ENCODE data around the gene PLOD2.

PLOD2 gene

DNA sequence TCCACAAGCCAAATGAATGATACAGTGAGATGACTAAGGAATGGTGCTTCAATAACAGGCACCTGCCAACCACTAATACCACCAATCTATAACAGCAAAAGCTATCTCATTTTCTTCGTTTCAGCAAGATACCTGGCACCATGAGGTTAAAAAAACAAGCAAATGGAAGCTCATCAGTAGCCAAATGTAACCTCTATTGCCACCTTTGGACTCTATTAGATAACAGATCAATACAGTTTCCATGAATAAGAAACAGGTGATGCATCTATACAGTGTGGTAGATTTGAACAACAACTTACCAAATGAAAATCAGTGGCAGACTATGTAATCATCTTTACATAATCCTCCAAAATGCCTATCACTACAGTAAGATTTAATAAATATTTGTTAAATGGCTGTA is 32.8 kb downstream of the PLOD2 start:
- Histone ChIP-seq H4K20me1 (ENCODE audit: control insufficient read depth, insufficient read depth, low read depth, low read length) (no peaks in the 10 kb centered on the region), H3K36me3 (ENCODE audit: control insufficient read depth, low read length) (no peaks in the 10 kb centered on the region), H3K4me2 (ENCODE audit: low read length) (no peak overlapping the region), H3K4me3 (ENCODE audit: low read length) (no peak overlapping the region), H3F3A (ENCODE audit: control insufficient read depth, insufficient read depth) (no peaks in the 10 kb centered on the region), H3K79me2 (ENCODE audit: control insufficient read depth, low read length) (no peaks in the 10 kb centered on the region), H3K27me3 (ENCODE audit: control insufficient read depth, low read length) (no peaks in the 10 kb centered on the region), H3K27ac (ENCODE audit: low read depth, low read length) (no peak overlapping the region), H3K4me1 (ENCODE audit: control insufficient read depth, low read length) (no peaks in the 10 kb centered on the region), H3K9me2 (replicated peaks; ENCODE audit: control insufficient read depth, low read length) (no peaks in the 10 kb centered on the region; the same call in 1 of the 2 replicates), H3K9me3 (ENCODE audit: control insufficient read depth, insufficient read depth, low read length) (no peaks in the 10 kb centered on the region)
- TF ChIP-seq, protein P1, sequence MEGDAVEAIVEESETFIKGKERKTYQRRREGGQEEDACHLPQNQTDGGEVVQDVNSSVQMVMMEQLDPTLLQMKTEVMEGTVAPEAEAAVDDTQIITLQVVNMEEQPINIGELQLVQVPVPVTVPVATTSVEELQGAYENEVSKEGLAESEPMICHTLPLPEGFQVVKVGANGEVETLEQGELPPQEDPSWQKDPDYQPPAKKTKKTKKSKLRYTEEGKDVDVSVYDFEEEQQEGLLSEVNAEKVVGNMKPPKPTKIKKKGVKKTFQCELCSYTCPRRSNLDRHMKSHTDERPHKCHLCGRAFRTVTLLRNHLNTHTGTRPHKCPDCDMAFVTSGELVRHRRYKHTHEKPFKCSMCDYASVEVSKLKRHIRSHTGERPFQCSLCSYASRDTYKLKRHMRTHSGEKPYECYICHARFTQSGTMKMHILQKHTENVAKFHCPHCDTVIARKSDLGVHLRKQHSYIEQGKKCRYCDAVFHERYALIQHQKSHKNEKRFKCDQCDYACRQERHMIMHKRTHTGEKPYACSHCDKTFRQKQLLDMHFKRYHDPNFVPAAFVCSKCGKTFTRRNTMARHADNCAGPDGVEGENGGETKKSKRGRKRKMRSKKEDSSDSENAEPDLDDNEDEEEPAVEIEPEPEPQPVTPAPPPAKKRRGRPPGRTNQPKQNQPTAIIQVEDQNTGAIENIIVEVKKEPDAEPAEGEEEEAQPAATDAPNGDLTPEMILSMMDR (IDR thresholded peaks at IDR 0.05; ENCODE audit: low read depth, low read length, poor library complexity, severe bottlenecking) = no peak
- TF ChIP-seq EZH2phosphoT487 (IDR thresholded peaks at IDR 0.05; ENCODE audit: borderline replicate concordance, low read length) = no peak

DNA sequence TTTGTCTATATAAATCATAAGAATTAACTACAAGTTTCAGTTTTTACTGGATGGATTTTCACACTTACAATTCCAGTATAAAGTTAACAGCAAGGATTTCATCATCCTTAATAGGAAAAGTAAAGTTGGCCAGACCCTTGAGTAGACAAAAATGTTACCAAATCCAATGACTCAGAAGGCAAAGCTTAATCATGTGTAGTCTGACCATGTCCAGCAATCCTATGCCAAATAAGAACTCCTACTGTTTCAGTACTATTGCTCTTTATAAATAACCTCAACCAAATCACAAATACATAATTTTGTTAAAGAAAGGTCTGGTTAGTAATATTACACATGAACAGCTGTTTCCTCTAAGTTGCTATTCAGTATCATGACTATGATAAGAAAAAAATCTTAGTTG is 35.0 kb downstream of the PLOD2 start:
- Histone ChIP-seq H3K9me3 (ENCODE audit: control insufficient read depth, insufficient read depth, low read length) (no peaks in the 10 kb centered on the region), H3K4me3 (ENCODE audit: low read length) (no peak overlapping the region), H3F3A (ENCODE audit: control insufficient read depth, insufficient read depth) (no peaks in the 10 kb centered on the region), H3K4me1 (ENCODE audit: control insufficient read depth, low read length) (no peaks in the 10 kb centered on the region), H3K27me3 (ENCODE audit: control insufficient read depth, low read length) (no peaks in the 10 kb centered on the region), H3K36me3 (ENCODE audit: control insufficient read depth, low read length) (no peaks in the 10 kb centered on the region), H3K27ac (ENCODE audit: low read depth, low read length) (no peak overlapping the region), H3K4me2 (ENCODE audit: low read length) (no peak overlapping the region), H3K79me2 (ENCODE audit: control insufficient read depth, low read length) (no peaks in the 10 kb centered on the region), H3K9me2 (replicated peaks; ENCODE audit: control insufficient read depth, low read length) (no peaks in the 10 kb centered on the region; the same call in 1 of the 2 replicates), H4K20me1 (ENCODE audit: control insufficient read depth, insufficient read depth, low read depth, low read length) (no peaks in the 10 kb centered on the region)
- TF ChIP-seq, protein P1 (IDR thresholded peaks at IDR 0.05; ENCODE audit: low read depth, low read length, poor library complexity, severe bottlenecking) = no peak

DNA sequence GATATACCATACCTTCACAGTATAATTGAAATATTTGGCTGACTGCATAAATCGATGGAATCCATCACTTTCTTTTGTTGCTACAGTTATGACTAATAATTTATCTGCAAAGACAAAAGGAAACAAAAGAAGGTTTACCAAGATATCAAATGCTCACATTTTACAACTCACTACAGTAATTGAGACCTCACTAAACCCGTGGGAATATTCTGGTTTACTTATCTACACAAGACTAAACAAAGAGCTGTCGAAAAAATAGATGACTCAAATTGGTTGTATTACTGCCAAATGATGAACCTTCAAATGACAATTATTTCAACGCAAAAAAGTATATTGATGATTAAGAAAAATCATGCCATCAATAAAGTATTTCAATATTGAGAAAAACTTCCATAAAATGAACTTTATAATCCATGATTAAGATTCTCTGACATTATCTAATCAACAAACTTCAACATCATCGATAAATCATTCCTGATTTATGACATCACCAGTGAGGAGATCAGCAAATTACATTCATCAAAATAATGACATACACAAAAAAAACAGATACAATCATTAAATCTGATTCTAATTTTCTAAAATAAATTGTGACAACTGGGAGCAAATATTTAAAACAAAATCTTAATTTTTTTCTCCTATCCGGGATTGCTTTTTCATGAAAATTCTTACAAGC is 36.7 kb downstream of the PLOD2 start:
- Histone ChIP-seq H4K20me1 (ENCODE audit: control insufficient read depth, insufficient read depth, low read depth, low read length) (no peaks in the 10 kb centered on the region), H3K36me3 (ENCODE audit: control insufficient read depth, low read length) (no peaks in the 10 kb centered on the region), H3K9me2 (replicated peaks; ENCODE audit: control insufficient read depth, low read length) (no peaks in the 10 kb centered on the region), H3F3A (ENCODE audit: control insufficient read depth, insufficient read depth) (no peaks in the 10 kb centered on the region), H3K27ac (ENCODE audit: low read depth, low read length) (no peak overlapping the region), H3K79me2 (ENCODE audit: control insufficient read depth, low read length) (no peaks in the 10 kb centered on the region), H3K9me3 (ENCODE audit: control insufficient read depth, insufficient read depth, low read length) (no peaks in the 10 kb centered on the region), H3K4me3 (ENCODE audit: low read length) (no peak overlapping the region), H3K4me2 (ENCODE audit: low read length) (no peak overlapping the region), H3K27me3 (ENCODE audit: control insufficient read depth, low read length) (no peaks in the 10 kb centered on the region), H3K4me1 (ENCODE audit: control insufficient read depth, low read length) (no peaks in the 10 kb centered on the region)
- TF ChIP-seq, protein P1 (IDR thresholded peaks at IDR 0.05; ENCODE audit: low read depth, low read length, poor library complexity, severe bottlenecking) = no peak
- no peak for TF ChIP-seq EZH2phosphoT487 (IDR thresholded peaks at IDR 0.05; ENCODE audit: borderline replicate concordance, low read length)

All from DOHH2 (cell line).